Neutrophil (primary cell): Measurements from ENCODE around the gene ZNF227.

ENCODE experiments used
- H3K27ac ChIP-seq: fragments of 200-600 bp; sonication (generic); 2 replicates; pipeline ENCODE4 v1.5.1; 2016; ENCODE audit warnings: mild to moderate bottlenecking, moderate library complexity
- H3K27me3 ChIP-seq: fragments of 200-600 bp; sonication (generic); 2 replicates; pipeline ENCODE4 v1.6.0; 2016; ENCODE audit warnings: mild to moderate bottlenecking
- H3K36me3 ChIP-seq: fragments of 200-600 bp; sonication (generic); 2 replicates; pipeline ENCODE4 v1.5.1; 2017
- H3K4me1 ChIP-seq, 2 experiments: fragments of 200-600 bp in 1 of 2; sonication (generic) in 1 of 2; 1 replicate in 1 of 2; 2 replicates in 1 of 2; pipeline versions ENCODE4 v1.5.1 to v1.6.1; 2013 to 2016; ENCODE audit warnings: low read depth in 1 of 2, low read length in 1 of 2, mild to moderate bottlenecking in 1 of 2, moderate library complexity in 1 of 2; ENCODE audit not compliant: control insufficient read depth in 1 of 2, insufficient read depth in 1 of 2
- H3K4me3 ChIP-seq, 2 experiments: fragments of 200-600 bp in 1 of 2; sonication (generic) in 1 of 2; 1 replicate in 1 of 2; 2 replicates in 1 of 2; pipeline ENCODE4 v1.5.1; 2013 to 2016; ENCODE audit warnings: low read depth in 1 of 2, low read length in 1 of 2, mild to moderate bottlenecking in 1 of 2, moderate library complexity in 1 of 2
- H3K9me3 ChIP-seq: fragments of 200-600 bp; sonication (generic); 2 replicates; pipeline ENCODE4 v1.5.1; 2016
- TF ChIP-seq, protein P1 (sequence below): fragments of 200-600 bp; sonication (generic); IDR thresholded peaks from 2 replicates; pipeline ENCODE4 v1.5.1; 2016; ENCODE audit warnings: antibody characterized with exemption

The ZNF227 gene

GRCh38 chr19:44180968-44181367, 31.4 kb upstream of the ZNF227 start:
- H3K9me3 ChIP-seq, result peaks cover 22% of the 10 kb centered on the region

DNA sequence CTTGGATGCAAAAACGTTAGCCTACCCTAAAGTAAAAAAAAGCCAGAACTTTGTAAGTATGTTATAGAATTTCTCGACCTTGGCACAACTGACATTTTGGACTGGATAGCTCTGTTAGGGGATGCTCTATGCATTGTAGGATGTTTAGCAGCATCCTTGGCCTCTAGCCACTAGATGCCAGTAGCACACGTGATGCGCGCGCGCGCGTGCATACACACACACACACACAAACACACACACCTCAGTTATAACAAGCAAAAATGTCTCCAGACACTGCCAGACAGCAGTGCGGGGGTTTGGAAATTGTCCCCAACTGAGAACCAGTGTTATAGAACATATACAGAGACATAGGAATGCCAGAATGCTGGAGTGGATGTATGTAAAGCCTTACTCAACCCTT, 30.2 kb upstream of the ZNF227 start:
- peaks cover 15% of the 10 kb centered on the region for H3K9me3 ChIP-seq

More at GRCh38 chr19:44180968-44181367, 31.4 kb upstream of the ZNF227 start:
- Histone ChIP-seq H3K27ac (no peak overlapping the region), H3K27me3 (no peaks in the 10 kb centered on the region), H3K4me3 (no peak overlapping the region), H3K36me3 (peaks cover 7% of the 10 kb centered on the region), H3K4me1 (no peaks in the 10 kb centered on the region)
- TF ChIP-seq, protein P1, sequence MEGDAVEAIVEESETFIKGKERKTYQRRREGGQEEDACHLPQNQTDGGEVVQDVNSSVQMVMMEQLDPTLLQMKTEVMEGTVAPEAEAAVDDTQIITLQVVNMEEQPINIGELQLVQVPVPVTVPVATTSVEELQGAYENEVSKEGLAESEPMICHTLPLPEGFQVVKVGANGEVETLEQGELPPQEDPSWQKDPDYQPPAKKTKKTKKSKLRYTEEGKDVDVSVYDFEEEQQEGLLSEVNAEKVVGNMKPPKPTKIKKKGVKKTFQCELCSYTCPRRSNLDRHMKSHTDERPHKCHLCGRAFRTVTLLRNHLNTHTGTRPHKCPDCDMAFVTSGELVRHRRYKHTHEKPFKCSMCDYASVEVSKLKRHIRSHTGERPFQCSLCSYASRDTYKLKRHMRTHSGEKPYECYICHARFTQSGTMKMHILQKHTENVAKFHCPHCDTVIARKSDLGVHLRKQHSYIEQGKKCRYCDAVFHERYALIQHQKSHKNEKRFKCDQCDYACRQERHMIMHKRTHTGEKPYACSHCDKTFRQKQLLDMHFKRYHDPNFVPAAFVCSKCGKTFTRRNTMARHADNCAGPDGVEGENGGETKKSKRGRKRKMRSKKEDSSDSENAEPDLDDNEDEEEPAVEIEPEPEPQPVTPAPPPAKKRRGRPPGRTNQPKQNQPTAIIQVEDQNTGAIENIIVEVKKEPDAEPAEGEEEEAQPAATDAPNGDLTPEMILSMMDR, result no peak

DNA sequence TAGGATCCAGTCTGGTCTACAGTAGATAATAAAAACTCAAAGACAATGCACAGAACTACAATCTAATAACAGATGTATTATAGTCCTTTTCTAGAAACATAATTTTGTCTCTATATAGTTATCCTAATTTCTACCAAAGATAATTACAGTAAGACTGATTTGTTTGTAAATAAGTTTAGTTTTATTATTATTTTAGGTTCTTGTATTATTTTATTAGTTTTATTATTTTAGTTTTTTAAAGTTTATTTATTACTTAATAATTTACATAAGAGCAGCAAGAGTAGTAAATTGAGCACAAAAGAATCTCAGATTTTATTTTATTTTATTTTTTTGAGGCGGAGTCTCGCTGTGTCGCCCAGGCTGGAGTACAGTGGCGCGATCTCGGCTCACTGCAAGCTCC, 22.3 kb upstream of the ZNF227 start:
- no peaks in the 10 kb centered on the region for H3K36me3 ChIP-seq
- H3K27me3 ChIP-seq, result no peaks in the 10 kb centered on the region
- no peaks in the 10 kb centered on the region for H3K4me1 ChIP-seq
- TF ChIP-seq, protein P1, result no peak
- no peak overlapping the region for H3K27ac ChIP-seq
- peaks cover 19% of the 10 kb centered on the region for H3K9me3 ChIP-seq
- no peak overlapping the region for H3K4me3 ChIP-seq

More for the DNA sequence above, 30.2 kb upstream of the ZNF227 start:
- no peak overlapping the region for H3K4me3 ChIP-seq
- H3K27ac ChIP-seq, result no peak overlapping the region
- no peaks in the 10 kb centered on the region for H3K36me3 ChIP-seq
- H3K27me3 ChIP-seq, result no peaks in the 10 kb centered on the region
- no peaks in the 10 kb centered on the region for H3K4me1 ChIP-seq
- TF ChIP-seq, protein P1, result no peak

DNA sequence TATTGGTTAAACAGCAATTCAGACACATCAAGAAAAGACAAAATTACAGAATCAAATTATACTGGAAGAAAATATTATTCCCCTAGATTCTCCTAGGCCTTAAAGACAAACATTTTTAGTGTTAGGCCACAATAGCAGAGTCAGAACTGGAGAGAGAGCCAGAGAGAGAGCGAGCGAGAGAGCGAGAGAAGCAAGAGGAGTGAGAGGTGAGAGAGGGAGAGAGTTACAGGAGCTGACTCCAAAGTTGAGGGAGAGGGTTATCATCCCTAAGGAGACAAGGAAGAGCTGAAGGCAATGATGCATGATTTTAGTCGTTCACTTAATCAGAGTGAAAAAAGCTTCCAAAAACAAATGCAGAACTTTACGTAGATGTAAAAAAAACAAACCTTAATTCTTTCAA, 20.2 kb upstream of the ZNF227 start:
- no peak overlapping the region for H3K27ac ChIP-seq
- TF ChIP-seq, protein P1, result no peak
- H3K4me3 ChIP-seq, result no peak overlapping the region
- H3K27me3 ChIP-seq, result no peaks in the 10 kb centered on the region
- H3K4me1 ChIP-seq, result no peaks in the 10 kb centered on the region
- H3K9me3 ChIP-seq, result peaks cover 19% of the 10 kb centered on the region
- H3K36me3 ChIP-seq, result no peaks in the 10 kb centered on the region

- no peak overlapping the region for H3K27ac ChIP-seq
- TF ChIP-seq, protein P1, result no peak
- H3K4me1 ChIP-seq, result no peaks in the 10 kb centered on the region
- no peaks in the 10 kb centered on the region for H3K27me3 ChIP-seq
- H3K36me3 ChIP-seq, result no peaks in the 10 kb centered on the region
- no peak overlapping the region for H3K4me3 ChIP-seq
- H3K9me3 ChIP-seq, result peaks cover 4% of the 10 kb centered on the region
These were observed 15.6 kb upstream of the ZNF227 start for GRCh38 chr19:44196772-44197171.

DNA sequence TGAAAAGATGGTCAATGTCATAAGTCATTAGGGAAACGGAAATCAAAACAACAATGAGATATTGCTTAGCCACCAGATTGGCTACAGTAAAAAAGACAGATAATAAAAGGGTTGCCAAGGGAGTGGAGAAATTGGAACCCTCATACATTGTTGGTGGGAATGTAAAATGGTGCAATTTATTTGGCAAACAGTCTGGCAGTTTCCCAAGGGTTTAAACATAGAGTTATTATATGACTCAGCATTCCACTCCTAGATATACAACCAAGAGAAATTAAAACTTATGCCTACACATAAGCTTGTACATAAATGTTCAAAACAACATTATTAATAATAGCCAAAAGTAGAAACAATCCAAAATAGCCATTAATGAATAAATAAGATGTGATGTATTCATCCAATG, 9.9 kb upstream of the ZNF227 start:
- TF ChIP-seq, protein P1, result no peak
- no peaks in the 10 kb centered on the region for H3K36me3 ChIP-seq
- H3K27ac ChIP-seq, result no peak overlapping the region
- H3K9me3 ChIP-seq, result peaks cover 14% of the 10 kb centered on the region
- peaks cover 5% of the 10 kb centered on the region for H3K27me3 ChIP-seq
- peaks cover 0 to 5% of the 10 kb centered on the region in 2 experiments for H3K4me1 ChIP-seq
- no peak overlapping the region for H3K4me3 ChIP-seq
